Psoas muscle (tissue), 8 donors: Measurements from ENCODE around the gene GRAP2. TPM values are rescaled to one million over a fixed set of nuclear protein-coding genes. Genes with fewer than 3 reads are reported as not detected.
A peak's percentile ranks its signal among the peaks of the same experiment; 100 is the strongest.

Experiments used
- ATAC-seq, 4 donors: fragments of 200-7000 bp; cut with Tn5 transposase; one replicate each; pipeline ENCODE4 v1.9.1; 2020; ENCODE audit warnings: moderate library complexity in 3 of 4, mild to moderate bottlenecking in 2 of 4
- DNase-seq, 2 donors: peaks; one replicate each; pipeline ENCODE4 v3.0.0-alpha.2; 2020
- H3K27ac ChIP-seq: fragments of 200-600 bp; one replicate; pipeline ENCODE4 v1.8.0; 2022
- H3K27me3 ChIP-seq, 3 donors: fragments of 200-600 bp in 1 of 3; one replicate each; pipeline versions ENCODE4 v1.6.1 to v1.8.0; 2013 to 2022; ENCODE audit warnings: low read length in 2 of 3, mild to moderate bottlenecking in 2 of 3, moderate library complexity in 1 of 3; ENCODE audit not compliant: insufficient read depth in 3 of 3
- H3K36me3 ChIP-seq, 2 donors: fragments of 200-600 bp in 1 of 2; one replicate each; pipeline versions ENCODE4 v1.6.1 to v1.8.0; 2013 to 2022; ENCODE audit warnings: low read depth in 1 of 2, mild to moderate bottlenecking in 1 of 2, moderate library complexity in 1 of 2; ENCODE audit not compliant: insufficient read depth in 1 of 2
- H3K4me1 ChIP-seq: fragments of 200-600 bp; one replicate; pipeline ENCODE4 v1.8.0; 2022
- H3K4me3 ChIP-seq: fragments of 200-600 bp; one replicate; pipeline ENCODE4 v1.8.0; 2022; ENCODE audit warnings: mild to moderate bottlenecking
- H3K9me3 ChIP-seq: fragments of 200-600 bp; one replicate; pipeline ENCODE4 v1.8.0; 2022
- WGBS, 3 donors: extraction: QIAGEN DNeasy Blood & Tissue Kit; methylation state at CpG; one replicate each; pipeline versions ENCODE4 v1.1.6 to v1.1.7; 2013; 5-methylcytosine and 5-hydroxymethylcytosine counted together
- intact Hi-C, 2 donors: fragments of 100-400 bp; cut with DNase I; formaldehyde crosslinking; loops; one replicate each; pipeline versions ENCODE4 v1.11.0 to v1.14.2; 2022
- polyA plus RNA-seq, 3 donors: library from polyadenylated mRNA; stranded (reverse); fragments of 200-250 nt; gene quantifications; one replicate each; pipeline ENCODE4 v1.2.3, GENCODE V29; 2013
- total RNA-seq, 4 donors: library from RNA; stranded (reverse); fragmentation: NEBNext Ultra II Directional in 2 of 4; extraction: Animal tissue kit (Norgen Biotek cat#: 25700) in 2 of 4; gene quantifications; one replicate each; pipeline versions ENCODE4 v1.2.1 to v1.2.4, GENCODE V29; 2021 to 2023
- TF ChIP-seq, protein P1 (sequence below): fragments of 200-600 bp; IDR thresholded peaks from one replicate; pipeline ENCODE4 v1.8.0; 2022; ENCODE audit warnings: antibody characterized with exemption
- donor health status: healthy with polysubstance abuse.
- donor health status: DM: no; HTN: no; CAD: no; lungs with moderate emphysema.
- donor health status: Bipolar disorder and iron deficiency.
- donor health status: healthy.
- donor health status: DM: yes; HTN: yes; CAD: no.
- donor health status: DM: no; HTN: no; CAD: no.
- donor health status: DM: no; HTN: no; CAD: no.
- donor health status: DM: yes; HTN: yes; CAD: no.

GRAP2 gene
- total and polyA plus RNA-seq, 7 donors: 0.18 to 0.88 (median 0.33) TPM

DNA sequence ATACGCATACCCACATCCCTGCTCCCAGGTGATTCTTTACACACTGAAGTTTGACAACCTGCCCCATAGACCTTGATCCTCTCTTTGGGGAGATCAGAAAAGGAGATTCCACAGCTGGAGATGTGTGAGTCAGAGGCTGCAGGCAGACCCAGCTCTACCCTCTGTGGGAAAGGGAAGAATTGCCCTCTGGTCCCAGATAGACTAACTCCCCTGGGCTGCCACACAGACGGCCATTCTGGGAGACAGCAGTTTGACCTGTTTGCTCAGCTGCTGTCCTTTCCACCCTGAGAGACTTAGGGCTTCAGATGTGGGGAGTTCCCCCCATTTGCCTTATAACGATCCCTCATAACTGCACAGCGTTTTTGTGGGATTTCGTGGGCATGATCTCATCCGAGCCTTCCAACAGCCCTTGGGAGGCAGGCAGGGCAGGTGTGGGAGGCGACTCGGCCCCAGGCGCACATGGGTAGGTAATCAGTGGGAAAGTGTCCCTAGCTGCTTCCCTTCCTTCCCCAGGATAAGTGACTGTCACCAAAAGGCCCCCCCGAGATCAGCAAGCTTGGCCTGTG is 107.9 kb downstream of the GRAP2 start:
- Histone ChIP-seq H3K9me3 (no peaks in the 10 kb centered on the region), H3K27me3 (peaks cover 3 to 47% (median 7%) of the 10 kb centered on the region in 3 donors), H3K27ac (no peak overlapping the region), H3K36me3 (no peaks in the 10 kb centered on the region), H3K4me3 (no peak overlapping the region), H3K4me1 (no peaks in the 10 kb centered on the region)
- 55 to 62% (median 57%) methylated on average over 10 of the region's 10 CpGs for WGBS, 3 donors
- TF ChIP-seq, protein P1, sequence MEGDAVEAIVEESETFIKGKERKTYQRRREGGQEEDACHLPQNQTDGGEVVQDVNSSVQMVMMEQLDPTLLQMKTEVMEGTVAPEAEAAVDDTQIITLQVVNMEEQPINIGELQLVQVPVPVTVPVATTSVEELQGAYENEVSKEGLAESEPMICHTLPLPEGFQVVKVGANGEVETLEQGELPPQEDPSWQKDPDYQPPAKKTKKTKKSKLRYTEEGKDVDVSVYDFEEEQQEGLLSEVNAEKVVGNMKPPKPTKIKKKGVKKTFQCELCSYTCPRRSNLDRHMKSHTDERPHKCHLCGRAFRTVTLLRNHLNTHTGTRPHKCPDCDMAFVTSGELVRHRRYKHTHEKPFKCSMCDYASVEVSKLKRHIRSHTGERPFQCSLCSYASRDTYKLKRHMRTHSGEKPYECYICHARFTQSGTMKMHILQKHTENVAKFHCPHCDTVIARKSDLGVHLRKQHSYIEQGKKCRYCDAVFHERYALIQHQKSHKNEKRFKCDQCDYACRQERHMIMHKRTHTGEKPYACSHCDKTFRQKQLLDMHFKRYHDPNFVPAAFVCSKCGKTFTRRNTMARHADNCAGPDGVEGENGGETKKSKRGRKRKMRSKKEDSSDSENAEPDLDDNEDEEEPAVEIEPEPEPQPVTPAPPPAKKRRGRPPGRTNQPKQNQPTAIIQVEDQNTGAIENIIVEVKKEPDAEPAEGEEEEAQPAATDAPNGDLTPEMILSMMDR: no peak
- DNase-seq (peak in 1 of 2 donors; percentile 19), ATAC-seq (no peak)
- intact Hi-C loops: no loop called here

DNA sequence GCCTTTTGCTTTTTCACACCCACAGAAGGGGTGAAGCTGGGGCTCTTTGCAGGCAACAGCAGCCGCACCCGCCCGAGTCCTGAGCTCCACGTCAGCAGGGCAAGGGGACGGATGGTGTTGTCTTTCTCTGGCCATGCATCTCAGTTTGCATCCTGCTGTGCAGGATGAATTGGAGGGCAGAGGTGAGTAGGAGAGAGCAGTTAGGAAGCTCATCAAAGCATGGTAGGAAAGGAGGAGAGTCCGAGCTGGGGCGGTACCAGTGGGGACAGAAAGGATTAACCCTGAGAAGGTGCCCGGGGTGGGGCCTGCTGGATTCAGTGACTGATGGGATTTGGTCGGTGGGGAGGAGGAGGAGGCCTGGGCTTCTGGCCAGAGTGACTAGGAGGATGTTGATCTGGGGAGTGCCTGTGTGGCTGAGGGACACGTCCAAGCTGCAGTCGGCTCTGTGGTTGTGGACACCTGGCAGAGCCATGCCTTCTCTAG is 108.4 kb downstream of the GRAP2 start:
- DNase-seq (no peak), ATAC-seq (no peak)
- Histone ChIP-seq H3K27me3 (peaks cover 3 to 47% (median 7%) of the 10 kb centered on the region in 3 donors), H3K36me3 (no peaks in the 10 kb centered on the region), H3K4me3 (no peak overlapping the region), H3K4me1 (no peaks in the 10 kb centered on the region), H3K27ac (no peak overlapping the region), H3K9me3 (no peaks in the 10 kb centered on the region)
- intact Hi-C loops: no loop called here
- TF ChIP-seq, protein P1: no peak
- WGBS, 3 donors: 5 to 11% (median 10%) methylated on average over 11 of the region's 11 CpGs

GRCh38 chr22:40009951-40010671 is 109.2 kb downstream of the GRAP2 start:
- H3K36me3 ChIP-seq: no peaks in the 10 kb centered on the region
- no peaks in the 10 kb centered on the region for H3K4me1 ChIP-seq
- 37 to 51% (median 42%) methylated on average over 24 of the region's 24 CpGs for WGBS, 3 donors
- DNase-seq: no peak
- TF ChIP-seq, protein P1: no peak
- ATAC-seq: no peak
- no peak overlapping the region for H3K4me3 ChIP-seq
- no peaks in the 10 kb centered on the region for H3K9me3 ChIP-seq
- peaks cover 3 to 47% (median 7%) of the 10 kb centered on the region in 3 donors for H3K27me3 ChIP-seq
- no peak overlapping the region for H3K27ac ChIP-seq
- intact Hi-C loops: no loop called here

GRCh38 chr22:40010746-40011145 is 109.9 kb downstream of the GRAP2 start:
- Histone ChIP-seq H3K27ac (no peak overlapping the region), H3K4me3 (no peak overlapping the region), H3K27me3 (peaks cover 3 to 54% (median 7%) of the 10 kb centered on the region in 3 donors), H3K36me3 (no peaks in the 10 kb centered on the region), H3K4me1 (no peaks in the 10 kb centered on the region), H3K9me3 (no peaks in the 10 kb centered on the region)
- TF ChIP-seq, protein P1: no peak
- intact Hi-C loops: no loop called here
- ATAC-seq (no peak), DNase-seq (no peak)
- WGBS, 3 donors: 72 to 81% (median 78%) methylated on average over 6 of the region's 6 CpGs
